Measurements from ENCODE around the gene PSMC3.

The PSMC3 gene

DNA sequence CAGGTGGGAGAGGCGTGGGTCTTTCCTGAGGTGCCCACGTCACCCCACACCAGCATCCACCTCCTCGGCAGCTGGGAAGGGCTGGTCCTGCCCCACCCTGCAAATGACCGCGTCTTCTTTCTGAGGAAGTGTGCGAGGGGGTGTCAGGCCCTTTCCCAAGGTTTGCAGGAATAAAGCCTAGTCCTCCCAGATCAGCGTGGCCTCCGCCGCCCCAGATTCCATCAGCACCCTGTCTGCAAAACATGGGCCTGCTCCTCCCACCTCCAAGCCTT lies 32.3 kb downstream of the PSMC3 start:
- DNase-seq (ENCODE audit: low read depth), result no peak

DNA sequence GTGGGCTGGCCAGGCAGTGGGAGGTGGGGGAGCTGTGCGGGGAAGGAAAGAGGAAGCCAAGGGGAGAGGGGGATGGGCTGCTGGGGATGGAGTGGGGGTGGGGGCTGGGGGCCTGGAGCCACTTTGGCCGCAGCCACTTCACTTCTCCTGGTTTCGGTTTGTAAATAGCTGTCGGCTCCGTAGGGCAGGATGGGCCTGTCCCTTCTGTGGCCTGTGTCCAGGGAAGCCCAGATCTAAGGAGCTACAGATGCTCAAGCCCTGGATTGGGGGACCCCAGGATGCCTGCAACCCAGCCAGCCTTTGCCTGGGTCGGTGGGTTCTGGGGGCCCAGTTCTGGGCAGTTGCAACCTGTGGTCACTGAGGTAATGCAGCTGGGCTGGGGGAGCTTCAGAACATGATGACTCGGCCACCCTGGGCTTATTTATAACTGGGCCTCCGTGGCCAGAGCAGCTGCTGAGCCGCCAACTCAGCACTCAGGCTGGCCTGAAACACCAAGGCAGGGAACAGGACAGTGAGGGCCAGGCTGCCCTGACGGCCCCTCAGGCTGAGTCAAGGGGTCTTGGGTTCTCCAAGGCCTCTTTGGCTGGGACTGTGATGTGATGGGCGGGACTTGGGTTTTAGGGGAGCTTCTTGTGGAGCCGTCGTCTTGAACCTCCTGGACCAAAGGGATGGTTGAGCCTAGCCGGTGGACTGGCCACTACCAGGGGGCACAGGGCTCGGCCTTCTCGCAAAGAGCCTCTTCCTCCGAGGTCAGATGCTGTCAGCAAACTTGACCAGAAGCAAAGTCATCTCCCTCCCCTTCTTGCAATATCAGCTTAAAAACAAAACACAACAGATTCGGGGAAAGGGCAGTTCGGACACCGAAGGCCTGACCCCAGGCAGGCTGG lies 32.8 kb downstream of the PSMC3 start:
- no peak for DNase-seq (ENCODE audit: low read depth)

DNA sequence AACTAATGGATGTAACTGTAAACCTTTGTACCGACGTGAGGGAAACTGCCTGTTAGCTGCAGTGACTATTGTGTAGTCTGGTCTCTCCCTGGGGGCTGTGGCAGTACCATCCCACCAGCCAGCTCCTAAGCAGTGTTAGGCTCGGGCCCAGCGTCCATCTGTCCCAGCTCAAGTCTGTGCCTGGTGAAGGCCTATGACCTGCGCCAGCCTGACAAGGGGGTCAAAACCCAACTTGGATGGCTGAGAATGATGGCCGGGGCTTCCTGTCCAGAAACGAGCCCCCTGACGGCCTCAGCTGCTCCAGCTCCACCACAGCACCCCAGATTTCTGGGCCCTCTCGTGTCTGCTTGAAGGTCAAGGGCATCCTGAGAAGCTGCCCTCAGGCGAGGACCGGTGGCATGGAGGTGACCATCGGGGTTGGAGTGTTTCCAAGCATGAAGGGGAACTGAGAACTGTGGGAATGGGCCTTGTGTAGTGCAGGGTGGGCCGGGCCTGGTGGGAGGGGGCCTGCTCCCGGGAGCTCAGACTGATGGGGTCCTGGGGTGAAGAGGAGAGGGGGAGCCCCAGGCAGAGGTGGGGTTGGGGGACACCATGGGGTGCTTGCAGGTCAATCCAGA lies 33.6 kb downstream of the PSMC3 start:
- no peak for DNase-seq (ENCODE audit: low read depth)

DNA sequence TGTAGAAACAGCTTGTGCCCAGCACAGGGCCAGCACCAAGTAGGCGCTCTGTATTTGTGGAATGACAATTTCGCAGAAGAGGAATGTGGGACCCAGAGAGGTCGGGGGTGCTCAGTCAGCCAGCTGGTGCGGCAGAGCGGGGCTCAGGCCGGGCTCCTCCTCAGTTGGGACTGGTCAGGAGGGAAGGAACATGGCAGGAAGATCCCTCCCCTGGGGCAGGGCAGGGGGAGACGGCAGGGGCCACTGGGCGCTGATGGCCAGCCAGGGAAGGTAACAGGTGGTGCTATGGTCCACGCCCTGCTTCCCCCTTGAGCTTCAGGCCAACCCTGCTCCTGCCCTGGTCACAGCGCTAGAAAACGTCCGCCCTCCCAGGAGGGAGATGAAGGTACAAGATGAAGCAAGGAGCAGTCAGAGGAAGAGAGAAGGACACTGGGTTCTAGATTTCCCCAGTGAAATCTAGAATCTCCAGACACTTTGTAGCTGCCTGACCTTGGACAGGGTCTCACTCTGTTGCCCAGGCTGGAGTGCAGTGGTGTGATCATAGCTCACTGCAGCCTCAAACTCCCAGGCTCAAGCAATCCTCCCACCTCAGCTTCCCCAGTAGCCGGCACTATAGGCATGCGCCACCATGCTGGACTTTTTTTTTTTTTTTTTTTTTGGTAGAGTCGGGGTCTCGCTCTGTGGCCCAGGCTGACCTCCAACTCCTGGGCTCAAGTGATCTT lies 34.4 kb downstream of the PSMC3 start:
- DNase-seq (ENCODE audit: low read depth), result no peak

DNA sequence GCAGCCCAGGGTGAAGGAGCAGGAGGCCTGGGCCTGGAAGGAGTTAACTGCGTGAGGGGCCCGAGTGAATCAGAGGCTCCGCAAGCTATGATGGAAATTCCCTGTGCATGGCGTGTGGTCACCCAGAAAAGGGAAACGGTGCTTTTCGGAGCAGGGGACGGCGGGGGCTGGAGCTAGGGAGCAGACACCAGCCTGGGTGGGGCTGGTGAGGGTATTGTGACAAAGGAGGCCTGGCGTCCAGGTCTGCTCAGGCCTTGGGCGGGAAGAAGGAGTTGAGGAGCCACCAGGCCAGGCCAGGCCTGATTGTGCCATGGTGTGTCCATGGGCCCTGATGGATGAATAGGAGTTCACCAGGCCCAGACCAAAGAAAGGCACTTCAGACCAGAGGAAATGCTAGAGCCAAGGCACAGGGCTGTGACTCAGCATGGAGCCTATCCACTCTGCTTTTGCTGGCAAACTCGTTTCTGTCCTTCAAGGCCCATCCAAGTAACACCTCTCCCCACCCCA lies 35.1 kb downstream of the PSMC3 start:
- DNase-seq (ENCODE audit: low read depth), result no peak

DNA sequence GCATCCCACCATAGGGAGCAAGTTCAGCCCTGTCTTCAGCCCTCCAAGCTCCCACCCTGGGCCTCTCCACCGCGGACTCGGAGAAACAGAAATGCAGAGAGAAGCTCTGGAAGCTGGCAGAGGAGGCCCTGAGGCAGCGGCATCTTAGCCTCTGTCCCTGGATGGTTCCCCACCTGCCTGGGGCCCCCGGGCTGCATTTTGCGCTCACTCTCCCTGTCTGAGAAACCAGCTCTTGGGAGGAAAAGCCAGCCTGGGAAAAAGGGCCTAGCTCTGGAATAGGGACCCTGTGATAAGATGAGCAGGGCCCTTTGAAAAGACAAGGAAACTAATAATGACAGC lies 35.8 kb downstream of the PSMC3 start:
- no peak for DNase-seq (ENCODE audit: low read depth)

DNA sequence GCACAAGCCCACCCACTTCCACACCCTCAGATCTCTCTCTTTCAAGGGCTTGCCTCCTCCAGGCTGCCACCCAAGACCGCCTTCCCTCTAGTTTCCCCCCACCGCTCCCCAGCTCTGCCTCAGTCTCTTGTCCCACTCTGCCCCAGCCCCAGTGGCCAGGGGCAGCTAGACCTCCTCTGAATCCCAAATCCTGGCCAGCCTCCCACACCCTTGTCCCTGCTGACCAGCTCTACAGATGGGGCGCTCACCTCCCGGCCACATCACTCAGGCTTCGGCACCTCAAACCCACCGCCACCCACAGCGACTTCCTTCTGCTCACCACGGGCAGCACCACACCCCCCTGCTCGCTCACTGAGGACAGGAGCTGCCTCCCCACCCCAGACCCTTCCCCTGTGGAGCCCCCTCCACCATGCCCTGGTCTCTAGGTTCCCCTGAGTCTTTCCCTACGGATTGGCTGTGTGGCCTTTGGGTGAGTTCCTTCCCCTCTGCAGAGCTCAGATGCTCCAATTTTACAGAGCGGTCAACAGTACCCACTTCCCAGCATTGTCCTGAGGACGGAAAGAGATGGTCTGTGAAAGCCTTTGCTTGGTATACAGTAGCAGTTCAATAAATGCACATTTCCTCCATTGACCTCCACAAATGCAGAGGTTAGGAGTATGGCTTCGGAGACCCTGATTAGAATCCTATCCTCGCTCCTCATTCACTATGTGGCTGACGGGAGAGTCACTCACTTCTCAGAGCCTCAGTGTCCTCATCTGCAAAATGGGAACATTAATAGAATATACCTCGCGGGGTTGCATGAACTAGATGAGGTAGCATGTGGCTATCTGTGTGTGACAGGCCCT lies 36.4 kb downstream of the PSMC3 start:
- no peak for DNase-seq (ENCODE audit: low read depth)

DNA sequence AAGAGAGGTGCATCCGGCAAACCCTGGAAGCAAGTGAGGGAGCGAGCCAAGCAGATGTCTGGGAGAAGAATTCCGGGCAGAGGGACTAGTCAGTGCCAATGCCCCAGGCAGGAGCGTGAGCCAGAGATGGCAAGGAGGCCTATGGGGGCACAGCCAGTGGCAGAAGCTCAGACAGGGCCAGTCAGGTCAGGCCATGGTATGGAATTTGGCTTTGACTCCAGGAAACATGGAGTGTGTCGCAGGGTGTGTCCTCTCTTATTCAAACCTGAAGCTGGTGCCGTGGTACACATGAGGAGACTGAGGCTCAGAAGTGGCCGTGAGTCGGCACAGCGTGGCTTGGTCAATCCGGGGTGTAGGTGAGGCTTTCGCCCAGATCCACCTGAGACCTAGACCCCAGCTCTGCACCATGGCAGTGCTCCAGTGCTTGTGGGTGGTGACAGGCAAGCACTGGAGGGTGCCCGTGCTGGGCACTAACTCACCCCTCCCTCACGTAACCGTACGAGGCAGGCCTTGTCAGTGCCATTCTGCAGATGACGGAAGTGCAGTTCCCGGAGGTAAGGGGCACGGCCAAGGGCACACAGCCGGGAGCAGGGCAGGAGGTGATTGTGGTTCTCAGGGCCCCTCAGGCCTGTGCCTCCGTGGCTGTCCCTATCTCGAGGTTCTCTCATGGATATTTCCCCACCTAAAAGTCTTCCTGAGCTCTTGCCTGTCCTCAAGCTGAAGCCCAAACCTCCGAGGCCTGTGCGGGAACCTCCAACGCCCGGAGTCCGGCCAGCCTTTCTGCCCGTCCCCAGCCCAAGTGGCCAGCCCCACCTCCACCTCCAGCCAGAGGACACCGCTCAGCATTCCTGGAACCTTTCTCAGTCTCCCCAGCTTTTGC lies 37.3 kb downstream of the PSMC3 start:
- DNase-seq (ENCODE audit: low read depth), result no peak

DNA sequence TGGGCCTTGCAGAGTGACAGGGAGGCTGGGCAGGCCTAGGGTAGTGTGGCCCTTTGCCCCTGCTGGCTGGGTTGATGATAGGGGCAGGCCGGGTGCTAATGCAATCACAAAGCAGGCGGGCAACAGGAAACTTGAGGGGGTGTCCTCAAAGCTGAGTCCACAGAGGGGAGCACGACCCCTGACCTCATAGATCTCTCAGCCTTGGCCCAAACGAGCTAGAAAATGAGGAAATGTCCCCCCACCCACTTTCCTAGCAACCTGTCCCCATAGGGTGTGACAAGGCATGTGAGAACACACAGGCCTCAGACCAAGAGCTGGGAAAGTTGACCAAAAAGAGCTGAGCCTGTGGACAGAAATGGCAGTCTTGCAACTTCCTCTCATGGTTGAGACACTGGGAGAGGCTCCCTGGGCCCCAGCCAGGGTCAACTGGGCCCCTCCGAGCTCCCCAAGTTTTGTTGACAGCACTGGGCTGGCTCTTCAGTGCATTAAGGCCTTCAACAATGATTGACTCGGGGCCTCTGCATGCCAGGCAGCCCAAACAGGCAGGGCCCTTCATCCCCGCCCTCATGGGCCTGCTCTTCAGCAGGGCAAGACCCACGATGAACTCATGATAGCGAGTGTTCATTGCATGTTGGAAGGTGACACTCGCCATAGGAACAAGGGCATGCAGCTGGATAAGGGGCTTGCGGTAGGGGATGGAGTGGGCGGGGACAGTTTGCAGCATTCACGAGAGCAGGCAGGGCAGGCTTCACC lies 38.1 kb downstream of the PSMC3 start:
- DNase-seq (ENCODE audit: low read depth), result no peak

DNA sequence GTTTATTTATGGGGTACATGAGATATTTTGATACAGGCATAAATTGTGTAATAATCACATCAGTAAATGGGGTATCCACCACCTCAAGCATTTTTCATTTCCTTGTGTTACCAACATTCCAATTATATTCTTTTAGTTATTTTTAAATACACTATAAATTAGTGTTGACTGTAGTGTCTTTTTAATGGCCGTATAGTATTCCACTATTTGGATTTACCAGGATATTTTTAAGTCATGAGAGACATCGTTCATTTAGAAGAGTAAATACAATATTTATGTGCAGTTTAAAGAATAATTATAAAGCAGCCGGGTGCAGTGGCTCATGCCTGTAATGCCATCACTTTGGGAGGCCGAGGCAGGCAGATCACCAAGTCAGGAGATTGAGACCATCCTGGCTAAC lies 41.7 kb downstream of the PSMC3 start:
- no peak for DNase-seq (ENCODE audit: low read depth)

DNA sequence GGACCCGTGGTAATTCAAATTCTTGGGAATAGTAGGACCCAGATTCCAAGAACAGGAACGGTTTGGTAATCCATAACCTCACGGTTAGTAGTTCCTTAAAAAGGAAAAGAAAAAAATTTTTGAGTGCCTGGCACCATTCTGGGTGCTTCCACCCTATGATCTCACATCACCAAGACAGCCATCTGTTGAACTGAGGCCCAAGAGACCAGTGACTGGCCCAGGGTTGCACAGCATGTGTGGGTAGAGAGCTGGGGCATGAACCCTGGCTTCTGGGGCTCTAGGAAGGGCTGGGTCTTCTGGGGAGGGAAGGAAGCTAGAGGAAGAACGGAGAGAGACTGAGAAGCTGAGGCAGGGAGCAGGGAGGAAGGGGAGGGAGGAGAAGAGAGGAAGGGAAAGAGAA lies 43.2 kb downstream of the PSMC3 start:
- DNase-seq (ENCODE audit: low read depth), result no peak

DNA sequence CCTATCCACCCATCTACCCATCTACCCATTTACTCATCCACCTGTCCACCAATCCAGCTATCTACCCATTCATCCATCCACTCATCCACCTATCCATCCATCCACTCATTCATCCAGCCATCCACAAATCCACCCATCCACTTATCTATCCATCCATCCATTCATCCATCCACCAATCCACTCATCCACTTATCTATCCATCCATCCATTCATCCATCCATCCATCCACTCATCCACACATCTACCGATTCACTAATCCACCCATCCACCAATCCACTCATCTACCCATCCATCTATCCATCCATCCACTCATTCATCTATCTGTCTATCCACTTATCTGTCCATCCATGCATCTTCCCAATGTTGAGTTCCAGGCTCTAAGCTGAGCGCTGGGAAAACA lies 46.2 kb downstream of the PSMC3 start:
- DNase-seq (ENCODE audit: low read depth), result no peak

DNA sequence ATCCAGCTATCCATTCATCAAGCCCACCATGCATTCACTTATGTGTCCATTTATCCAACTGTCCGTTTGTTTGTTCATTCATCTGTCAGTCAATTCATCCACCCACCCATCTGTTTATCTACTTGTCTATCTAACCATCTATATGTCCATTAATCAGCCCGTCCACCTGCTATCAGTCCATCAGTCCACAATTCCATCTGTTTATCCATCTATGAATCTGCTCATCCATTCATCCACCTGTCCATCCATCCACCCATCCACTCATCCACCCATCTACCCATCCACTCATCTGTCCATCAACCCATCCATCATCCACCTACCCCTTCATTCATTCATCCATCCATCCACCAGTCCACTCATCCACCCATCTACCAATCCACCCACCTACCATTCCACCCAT lies 46.9 kb downstream of the PSMC3 start:
- DNase-seq (ENCODE audit: low read depth), result no peak

DNA sequence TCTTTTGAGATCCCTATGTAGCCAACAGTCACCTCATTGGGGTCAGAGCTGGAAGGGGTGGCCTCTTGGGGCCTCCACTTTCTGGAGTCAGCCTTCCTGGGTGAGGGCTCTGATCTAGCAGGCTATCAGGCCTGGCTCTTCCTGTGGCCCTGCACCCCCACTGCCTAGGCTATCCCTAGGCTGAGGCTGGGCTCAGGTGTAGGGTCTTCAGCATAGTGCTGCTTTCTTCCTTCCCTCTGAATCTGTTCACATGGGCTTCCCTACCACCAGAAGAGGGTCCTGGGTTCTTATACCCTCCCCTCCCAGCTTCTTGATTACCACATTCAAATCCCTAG lies 47.4 kb downstream of the PSMC3 start:
- DNase-seq (ENCODE audit: low read depth), result no peak

DNA sequence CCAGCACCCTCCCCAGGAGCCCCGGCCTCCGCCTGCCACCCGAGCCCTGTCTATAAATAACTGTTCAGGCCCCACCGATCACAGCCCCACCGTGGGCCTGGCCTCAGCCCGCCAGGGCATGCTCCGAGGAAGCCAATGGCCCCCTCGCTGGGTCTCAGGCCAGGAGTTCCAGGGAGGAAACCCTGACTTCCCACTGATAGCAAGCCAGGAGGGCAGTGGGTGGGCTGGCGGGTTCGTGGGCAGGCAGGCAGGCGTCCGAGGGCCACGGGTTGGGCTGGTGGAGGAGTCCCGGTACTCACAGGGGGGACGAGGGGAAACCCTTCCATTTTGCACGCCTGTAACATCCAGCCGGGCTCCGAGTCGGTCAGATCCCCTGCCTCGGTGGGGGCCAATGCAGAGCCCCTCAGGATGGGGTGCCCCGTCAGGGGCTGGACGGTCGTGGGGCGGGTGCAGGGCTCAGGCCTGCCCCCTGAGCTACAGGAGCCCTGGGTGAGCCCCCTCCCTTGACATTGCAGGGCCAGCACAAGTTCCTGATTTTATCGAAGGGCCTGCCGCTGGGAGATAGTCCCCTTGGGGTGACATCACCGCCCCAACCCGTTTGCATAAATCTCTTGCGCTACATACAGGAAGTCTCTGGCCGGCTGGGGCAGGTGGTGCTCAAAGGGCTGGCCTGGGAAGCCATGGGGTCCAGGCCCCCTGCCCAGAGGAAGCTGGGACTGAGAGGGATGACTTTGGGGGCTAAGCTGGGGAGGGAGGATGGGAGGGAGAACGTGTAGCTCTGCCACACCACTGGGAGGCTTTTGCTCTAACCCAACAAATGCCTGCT lies 48.0 kb downstream of the PSMC3 start, which contains the start of gene SPI1:
Gene SPI1, minus strand, starts transcription at position 538 of the 826 bp plus-strand sequence. Its CDS starts 194 bp downstream, at position 344.
- DNase-seq (ENCODE audit: low read depth), result no peak

DNA sequence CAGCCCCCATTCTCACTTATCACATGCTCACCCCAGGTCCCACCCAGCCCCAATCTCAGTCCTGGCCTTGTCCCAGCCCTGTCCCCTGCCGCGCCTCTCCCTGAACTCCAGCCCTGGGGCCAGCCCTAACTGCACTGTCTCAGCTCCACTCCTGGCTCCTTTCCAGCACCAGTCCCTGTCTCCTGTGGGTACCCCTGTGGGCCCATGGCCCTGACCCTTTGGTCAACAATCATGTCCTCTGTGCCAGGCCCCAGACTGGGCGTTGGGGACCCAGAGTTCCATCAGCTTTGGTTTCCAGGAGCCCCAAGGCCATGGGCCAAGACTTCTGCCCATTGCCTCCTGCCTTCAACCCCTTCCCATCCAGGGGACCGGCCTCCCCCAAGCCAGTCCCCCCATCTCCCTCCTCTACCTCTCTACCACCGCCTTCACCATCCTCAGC lies 48.6 kb downstream of the PSMC3 start:
- no peak for DNase-seq (ENCODE audit: low read depth)

DNA sequence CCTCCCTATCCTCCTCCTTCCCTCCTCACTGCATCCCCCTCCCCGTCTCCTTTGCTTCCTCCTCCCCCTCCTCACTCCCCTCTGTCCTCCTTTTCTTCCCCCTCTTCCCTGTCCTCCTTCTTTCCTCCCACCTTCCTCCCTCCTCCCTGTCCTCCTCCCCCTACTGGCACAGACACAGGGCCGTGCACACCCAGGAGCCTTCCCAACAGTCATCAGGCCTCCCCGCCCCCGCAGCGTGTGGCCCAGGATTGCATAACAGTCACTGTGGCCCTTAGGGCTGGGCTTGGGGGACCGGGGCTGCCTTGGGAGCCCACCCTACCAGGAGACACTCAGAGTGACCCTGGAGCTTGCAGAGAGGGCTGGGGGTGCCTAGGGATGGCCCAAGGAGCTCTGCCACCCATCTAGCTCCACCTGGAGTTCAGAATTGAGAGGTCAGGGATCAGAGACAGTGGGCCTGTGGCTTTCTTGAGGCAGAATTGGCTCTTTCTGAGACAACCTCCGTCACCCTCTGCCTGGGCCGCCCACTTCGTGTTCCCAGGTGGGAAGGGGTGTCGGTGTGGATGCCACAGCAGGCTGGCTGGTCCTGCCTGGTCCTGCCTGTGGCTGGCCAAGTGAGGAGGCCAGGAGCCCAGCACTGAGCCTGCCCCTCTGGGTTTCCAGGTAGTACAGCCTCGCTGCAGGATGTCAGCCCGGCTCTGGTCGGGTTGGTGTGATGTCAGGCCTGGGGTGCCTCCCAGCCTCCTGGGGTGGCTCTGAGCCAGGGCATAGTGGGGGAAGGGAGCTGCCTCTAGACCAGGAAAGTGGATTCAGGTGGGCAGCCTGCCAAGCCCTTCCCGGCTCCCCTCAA lies 49.5 kb downstream of the PSMC3 start:
- no peak for DNase-seq (ENCODE audit: low read depth)

DNA sequence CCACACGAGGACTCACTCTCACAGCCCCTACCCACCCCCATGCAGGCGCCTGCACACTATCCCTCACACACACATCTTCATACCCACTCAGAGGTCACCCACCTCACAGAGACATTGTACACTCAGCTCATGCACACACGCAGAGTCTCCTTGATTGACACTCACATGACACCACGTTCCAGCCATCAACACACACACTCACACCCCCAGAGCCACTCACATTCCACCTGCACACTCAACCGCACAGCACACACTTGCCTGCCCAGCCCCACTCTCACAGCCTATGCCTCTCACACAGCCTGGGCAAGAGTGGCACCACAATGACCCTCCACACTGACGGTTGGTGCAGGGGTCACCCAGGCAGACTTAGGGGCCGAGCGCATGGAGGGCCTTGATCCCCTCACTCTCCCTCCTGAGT lies 50.1 kb downstream of the PSMC3 start:
- no peak for DNase-seq (ENCODE audit: low read depth)
